ENCODE data around the gene FNBP1L.
"Not testable (repeated sequence)": the region's sequence is repeated elsewhere in the genome, so short reads cannot be mapped to it uniquely, and the experiment has no call there.

FNBP1L gene

DNA sequence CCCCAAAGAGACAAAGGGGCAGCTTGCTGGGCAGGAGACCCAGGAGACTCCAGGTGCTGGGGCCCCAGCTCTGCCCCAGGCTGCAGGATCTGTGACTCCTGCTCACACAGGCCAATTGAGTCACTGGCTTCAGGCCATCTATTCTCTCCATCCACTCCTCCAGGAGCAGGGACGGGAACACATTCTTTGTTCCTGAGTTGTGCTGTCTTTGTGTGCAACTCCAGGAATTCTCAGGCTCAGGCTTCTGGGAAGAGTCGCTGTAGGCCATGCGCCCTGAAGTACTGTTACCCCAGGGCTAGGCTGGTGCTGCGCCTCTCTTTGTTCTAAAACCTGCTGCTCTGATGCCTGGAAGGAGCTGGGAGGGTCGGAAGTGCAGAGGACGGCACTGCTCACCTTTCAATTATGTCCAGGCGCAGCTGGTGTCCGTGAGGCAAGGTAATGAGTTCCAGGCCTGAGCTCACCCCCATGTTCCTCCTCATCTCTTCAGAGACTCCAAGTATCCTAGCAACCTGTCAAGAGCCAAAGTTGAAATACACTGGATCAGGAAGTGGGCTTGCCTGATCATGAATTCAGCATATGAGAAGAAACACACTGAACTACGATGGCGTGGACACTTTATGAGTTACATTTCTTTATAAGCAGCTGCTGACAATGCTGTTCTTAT is 127.8 kb downstream of the FNBP1L start:
- no peak for DNase-seq

DNA sequence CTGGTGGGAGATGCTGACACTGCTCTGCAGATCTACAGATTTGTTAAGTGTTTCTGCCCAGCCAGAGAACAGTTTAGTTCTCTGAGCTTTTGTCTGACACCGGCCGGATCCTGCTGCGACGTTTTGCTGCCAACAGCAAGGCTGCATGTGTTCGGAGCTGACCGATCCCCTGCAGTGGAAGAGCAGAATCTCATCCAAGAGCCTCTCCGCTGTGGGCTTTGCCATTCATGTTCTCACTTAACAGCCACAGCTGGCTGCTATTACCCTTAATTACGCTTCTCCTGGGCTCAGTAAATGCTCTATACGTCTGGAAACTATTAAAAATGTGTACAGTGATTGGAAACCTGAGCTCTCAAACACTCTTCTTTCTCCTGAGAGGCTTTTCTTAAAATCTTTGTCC is 128.4 kb downstream of the FNBP1L start:
- DNase-seq, result no peak

DNA sequence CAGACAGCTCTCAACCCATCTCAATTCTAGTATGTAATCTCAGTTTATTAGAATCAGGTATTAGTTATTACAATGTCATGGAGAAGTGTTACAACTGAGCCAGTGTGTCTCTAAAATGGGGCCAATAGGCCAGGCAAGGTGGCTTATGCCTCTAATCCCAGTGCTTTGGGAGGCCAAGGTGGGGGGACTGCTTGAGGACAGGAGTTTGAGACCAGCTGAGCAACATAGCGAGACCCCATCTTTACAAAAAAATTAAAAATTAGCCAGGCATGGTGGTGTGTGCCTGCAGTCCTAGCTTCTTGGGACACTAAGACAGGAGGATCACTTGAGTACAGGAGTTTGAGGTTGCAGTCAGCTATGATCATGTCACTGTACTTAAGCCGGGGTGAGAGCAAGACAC is 128.8 kb downstream of the FNBP1L start:
- DNase-seq, result no peak

DNA sequence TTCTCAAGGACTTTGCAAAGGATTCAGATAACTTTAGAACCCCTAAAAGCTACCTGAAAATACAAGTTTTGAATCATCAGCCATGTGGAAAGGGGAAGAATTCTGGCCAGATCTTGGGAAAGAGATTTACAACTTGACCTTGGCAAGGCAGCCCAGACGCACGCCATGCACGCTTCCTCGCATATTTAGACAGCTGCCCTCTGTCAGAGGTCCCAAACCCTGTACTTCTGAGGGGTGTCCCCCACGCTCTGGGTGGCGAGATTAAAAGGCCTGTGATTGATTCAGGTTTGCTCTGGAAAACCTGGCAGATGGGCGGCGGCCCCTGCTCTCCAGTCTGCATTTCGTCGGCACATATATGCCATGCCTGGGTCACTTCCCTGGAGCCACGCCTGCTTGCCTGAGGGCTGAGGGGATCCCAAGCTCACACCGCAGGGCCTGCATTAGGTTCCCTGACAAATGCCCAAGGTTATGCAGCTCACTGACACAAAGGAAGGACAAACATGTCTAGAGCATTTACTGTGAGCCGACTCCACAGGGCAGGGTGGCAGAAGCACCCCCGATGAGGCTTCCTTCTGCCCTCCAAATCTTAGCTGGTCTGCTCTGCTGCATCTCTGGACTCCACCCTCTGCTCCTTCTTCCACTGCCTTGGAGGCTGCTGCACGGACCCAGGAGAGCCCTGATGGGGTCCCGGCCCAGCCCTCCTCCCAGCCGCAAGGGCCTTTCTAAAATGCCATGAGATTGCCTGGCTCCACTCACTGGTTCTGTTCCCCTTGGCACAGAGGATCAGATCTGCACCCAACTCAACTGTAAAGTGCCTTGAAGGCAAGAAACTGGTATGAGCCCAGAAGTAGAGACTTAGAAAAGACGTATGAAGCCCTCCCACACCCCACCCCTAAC is 129.9 kb downstream of the FNBP1L start:
- no peak for DNase-seq

DNA sequence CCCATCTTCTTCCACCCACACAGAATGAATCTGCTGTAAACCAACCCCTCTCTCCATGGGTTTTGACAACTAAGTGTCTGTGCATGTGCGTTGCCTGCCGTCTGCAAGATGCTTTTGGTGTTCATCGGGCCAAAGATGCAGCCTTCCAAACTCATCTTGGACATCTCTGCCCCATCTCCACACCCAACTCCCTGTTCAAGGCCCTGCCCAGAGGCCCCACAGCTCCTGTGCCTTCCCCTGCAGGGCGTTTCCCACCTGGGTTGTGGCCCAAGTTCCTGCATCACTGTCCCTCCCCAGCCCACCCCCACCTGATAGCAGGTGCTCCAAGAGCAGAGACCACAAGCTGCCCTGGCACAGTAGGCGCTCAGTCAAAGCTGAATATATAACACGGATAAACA is 130.5 kb downstream of the FNBP1L start:
- DNase-seq, result no peak

DNA sequence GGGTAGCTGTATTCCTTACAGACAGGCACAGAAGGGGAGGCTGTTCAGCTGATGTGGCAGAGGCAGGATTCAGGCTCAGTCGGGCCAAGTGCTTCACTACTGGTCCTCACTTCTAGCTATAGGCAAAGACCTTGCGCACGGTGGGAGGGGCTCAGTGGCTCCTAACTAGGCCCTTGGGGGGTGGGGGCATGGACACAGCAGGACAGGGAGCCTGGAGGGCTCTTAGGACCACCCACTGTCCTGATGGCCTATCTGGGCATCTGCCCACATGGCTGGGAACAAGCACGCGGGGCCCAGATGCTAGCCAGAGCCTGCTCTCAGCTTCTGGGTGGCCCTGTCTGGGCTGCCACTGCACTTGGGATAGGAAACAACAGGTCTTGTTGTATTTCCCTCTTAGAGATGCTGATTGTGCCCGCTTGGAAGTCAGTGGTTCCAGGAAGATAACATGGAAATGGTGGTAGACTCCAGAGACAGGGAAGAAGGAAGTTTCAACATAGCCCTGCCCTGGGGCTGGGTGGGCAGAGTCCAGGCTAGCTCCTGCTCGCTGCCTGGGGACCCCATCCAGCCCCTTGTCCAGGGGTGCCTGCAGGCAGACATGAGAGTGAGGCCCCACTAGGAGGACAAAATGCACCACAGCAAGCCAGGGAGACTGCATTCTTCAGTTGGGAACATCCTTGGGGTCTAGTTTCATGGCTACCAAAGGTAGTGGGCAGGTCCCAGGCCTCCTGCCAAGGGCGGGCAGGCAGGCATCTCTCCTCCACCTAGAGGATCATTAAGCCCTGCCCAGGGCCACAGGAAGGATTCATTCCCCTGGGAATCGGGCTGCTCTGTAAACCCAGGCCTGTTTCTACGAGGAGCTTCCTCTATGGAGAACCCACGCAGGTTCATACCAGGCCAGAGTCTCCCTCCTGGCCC is 131.2 kb downstream of the FNBP1L start:
- DNase-seq, result no peak

DNA sequence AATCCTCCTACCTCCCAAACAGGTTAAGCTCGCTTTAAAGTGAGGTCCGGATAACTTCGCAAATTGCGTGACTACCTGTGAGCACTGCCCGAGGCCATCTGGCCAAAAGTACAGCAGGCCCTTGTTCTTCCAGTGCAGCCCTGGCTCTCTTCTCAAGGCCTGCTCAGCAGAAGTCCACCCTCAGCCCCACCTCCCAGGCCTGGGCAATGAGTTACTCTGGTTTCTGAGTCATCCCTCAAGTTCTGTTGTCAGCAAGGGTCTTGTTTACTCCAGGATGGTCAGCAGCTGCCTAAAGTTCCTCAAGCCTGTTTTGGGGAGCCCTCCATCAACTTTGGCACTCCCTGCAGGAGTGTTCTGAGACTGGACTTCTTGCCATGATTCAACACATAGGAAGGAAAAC is 132.0 kb downstream of the FNBP1L start:
- no peak for DNase-seq

DNA sequence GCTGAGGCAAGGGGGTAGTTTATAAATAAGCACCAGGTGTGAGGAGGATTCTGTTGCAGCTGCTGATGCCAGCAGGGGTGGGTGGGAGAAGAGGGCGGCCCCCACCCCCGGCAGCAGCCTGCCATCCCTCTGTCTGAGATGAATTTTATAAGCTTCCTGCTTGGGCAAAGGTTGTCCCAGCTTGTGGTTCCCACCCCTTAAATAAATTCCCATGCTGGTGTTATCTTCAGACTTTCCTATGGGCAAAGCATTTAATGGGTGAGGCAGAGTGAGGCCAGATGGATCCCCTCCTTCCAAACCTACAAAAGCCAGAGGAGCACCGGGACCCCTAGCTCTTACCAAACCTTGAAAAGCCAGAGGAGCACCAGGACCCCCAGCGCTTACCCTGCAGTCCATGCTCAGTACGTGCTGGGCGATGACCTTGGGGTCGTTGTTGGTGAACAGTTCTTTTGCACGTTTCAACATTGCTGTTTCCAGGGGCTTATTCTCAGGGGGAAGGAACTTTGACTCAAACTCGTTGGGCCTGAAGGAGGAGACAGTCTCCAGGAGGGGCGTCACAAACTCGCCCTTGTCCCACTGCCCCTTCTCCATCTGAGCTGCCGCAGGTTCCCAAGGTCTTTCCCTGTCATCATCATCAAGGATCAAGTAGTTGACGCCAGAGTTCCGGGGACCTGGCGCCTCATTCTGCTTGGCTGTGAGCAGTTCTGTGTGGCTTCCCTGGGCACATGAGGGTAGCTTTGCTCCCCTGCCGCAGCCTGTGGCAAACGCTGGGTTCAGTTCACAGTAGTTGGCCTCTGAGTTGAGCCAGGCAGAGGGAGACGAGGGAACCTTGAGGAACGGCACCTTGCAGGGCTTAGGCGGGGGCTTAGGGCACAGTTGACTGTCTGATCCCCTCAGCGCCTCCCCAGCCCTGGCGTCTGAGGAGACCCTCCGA is 134.3 kb downstream of the FNBP1L start:
- no peak for DNase-seq

DNA sequence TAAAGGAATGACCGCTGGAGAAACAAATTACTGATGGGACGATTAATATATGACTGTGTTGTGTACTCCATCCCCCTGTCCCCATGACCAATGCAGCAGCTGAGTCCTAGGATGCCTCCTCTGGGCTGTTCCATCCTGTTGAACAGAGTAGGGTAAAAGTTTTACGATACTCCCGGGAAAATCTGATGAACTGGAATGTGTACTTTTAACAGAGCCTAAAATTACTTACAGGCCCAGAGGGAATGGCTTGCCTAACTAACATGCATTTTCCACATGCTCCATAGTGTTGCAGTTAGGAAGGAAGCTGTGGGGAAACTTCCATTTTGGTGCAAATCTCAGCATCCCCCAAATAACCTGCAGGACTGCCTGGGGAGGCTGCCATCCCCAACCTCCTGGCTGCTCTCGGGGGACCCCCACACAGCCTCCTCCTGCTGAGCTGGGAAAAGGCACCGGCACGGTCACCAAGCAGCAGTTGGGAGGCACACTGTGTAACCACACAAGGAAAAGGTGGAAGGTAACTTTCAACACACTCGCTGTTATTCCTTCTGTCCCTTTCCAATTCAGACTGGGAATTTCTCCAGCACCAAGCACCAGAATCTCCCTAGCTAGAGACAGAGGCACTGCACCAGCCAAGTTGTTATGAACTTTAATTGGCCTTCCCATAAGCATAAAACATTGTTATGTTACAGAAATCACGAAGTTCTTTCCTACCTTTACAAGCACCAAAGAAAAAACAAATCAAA is 136.5 kb downstream of the FNBP1L start:
- DNase-seq, result no peak

DNA sequence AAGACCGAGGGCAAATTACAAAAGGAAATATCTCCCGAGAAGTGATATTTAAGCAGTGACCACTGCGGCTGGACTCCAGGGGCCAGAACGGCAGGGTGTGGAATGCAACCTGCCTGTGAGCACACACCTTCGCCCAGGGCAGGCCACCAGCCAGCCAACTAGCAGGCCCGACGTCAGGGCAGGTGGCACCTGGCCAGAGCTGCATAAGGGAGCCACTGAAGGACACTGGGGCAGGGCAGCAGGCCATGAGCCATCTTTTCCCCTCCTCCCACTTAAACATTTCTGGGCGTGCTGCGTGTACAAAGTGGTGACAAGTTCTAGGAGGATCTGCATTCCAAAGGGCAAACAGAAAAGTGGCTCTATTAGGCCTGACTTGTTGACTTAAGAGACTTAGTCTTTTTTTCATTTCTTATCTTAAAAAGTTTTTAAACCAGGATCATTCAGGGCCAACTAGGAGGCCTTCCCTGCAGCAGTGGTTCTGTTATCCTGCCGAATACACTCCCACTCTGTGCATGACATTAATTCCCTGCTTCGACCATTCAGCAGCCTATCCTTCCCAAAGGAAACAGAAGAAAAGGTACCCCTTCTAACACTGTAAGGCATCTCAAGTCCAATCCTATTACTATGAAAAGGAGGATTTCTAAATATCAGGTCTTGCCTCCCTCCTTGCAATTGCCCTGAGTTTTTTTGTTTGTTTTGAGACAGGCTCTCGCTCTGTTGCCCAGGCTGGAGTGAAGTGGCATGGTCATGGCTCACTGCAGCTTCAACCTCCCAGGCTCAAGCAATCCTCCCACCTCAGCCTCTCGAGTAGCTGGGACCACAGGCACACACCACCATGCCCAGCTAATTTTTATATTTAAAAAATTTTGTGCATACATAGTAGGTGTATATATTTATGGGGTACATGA is 137.4 kb downstream of the FNBP1L start:
- no peak for DNase-seq

DNA sequence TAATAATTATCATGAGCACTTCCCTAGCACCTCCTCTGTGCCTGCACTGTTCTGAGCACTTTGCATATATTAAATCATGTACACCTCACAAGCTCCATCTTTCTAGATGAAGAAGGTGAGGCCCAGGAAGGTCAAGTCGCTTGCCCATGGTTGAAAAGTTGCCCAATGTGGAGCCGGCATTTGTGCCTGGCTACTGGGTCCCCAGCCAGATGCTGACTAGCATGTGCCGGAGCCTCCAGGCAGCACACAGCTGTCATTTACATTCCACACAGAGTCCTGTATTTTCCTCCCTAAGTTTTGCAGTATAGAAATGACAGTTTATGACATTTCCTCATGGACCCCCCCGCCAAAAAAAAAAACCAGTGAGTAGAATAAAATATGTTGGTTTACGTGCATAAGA is 139.4 kb downstream of the FNBP1L start:
- no peak for DNase-seq

DNA sequence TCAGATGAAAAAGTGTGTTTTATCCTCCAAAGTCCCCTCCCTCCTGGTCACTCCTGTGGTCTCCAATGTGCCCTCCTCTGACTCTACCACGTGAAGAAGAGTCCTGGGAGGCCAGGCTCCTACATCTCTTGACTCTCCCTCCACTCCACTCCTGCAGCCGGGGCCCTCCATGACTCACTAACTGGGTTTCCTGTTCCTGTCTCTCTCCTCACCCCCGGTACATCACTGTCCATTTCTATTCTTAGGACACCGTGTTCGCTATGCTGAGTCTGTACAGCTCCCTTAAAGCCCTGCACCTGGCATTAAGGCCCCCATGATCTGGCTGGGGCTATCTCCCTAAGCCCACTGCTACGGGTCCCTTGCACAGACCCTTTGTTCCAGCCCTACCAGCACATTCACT is 140.3 kb downstream of the FNBP1L start:
- DNase-seq, result no peak

DNA sequence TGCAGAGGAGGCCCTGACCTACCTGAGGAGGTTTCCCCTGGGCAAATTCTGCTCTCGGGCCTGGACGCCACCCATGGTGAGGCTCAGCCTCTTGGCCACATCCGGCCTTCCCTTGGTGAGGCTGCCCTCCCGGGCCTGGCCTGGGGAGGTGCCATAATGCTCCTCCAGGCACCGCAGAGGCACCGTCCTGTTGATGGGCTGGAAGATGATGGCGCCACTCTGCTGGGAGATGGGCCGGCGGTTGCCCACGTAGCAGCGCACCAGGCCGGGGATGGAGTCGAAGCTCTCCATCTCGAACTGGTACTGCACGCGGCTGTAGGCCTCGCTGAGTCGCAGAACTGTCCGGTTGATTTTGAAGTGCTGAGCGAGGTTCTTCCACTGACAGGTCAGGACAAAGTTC is 141.0 kb downstream of the FNBP1L start:
- DNase-seq, result no peak

DNA sequence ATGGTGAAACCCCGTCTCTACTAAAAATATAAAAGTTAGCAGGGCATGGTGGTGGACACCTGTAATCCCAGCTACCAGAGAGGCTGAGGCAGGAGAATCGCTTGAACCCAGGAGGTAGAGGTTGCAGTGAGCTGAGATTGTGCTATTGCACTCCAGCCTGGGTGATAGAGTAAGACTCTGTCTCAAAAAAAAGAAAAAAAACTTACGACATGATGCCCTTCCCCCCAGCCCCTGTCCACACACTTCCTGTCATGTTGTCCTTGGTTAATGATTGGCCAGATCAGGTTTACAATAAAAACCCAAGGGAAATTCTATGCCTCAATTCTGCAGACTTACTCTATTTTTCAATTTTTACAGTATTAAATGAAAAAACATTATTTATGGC is 143.4 kb downstream of the FNBP1L start:
- DNase-seq, result not testable (repeated sequence)

DNA sequence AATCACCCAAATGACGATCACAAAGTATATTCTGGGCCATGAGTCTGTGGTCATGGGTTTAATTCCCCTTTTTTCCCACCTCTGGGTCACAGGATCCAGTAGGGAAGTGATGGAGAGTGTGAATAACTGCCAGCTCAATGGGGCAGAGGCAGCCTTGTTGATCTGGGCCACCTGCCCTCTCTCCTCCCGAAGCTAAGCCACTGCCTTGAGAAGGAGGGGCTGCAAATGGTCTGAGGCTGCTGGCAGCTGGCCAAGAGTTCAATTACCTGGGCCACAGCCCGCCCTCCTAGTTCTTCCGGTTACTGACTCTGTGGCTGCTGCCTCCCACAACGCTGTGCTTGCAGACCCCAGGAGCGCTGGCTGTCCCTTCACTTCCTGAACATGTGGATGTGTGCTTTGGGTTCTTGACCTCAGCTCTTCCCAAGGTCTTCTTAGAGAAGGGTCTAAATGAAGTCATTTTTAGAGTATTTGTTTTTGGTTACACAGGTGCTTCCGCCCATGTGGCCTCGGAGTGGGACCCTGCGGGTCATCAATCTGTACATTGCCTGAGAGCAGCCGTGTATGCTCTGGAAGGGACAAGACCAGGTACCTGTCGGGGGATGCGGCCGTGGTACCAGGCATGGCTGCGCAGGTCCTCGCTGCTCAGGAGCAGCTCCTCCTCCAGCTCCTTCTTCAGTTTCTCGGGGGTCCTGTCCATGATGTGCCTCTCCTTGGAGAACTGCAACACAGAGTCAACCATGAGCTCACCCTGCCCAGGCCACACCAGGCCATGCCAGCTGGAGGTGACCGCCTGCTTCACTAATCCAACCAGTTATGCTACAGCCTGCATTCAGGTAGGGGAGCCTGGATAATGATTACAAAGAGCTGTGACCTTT is 144.0 kb downstream of the FNBP1L start:
- DNase-seq, result no peak

DNA sequence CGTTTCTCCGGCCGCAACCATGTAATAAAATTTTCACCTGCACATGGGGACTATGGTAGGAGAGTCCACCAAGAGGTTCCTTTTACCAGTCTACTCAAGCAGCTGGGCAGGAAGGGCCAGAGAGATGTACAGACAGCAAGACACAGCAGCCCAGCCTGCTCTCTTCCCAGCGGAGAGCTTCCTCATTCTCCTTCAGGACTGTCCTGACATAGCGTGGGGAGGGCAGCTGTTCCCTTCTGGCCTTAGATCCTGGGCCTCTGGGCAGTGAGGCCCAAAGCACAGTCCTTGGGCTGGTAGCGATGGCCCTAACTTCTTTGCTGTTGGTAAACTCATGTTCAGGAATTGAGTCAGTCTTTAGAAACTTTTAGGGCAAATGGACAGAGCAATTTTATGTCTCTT is 144.6 kb downstream of the FNBP1L start:
- no peak for DNase-seq

DNA sequence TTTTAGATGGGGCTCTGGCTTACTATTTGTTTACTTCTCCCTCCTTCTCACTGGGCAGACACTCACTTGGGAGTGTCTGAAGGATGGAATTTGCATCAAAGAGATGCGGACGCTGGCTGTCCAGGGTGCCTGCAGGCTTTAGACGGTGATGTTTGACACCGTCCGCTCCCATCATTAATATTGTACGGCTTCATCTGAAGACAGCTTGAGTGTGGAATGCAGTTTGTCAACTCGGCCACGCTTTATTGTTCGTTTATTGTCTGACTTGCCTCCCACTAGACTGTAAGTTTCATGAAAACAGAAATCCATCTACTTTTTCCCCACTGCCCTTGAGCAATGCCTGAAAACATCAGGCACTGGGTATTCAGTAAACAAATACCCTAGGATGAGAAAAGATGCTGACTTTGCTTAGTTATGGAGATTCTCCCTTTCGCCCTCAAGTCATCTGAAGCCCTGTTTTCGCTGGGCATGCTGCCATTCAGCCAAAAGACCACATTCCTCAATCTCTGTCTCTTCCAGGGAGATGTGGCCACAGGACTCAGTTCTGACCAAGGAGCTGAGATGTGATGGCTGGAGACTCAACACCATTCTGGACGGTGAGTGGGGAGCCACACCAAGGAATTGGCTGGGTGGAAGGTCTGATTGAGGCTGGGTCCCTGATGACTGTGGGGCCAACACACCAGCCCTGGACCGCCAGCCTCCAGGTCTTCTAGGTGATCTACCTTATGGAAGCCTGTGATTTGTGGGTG is 146.1 kb downstream of the FNBP1L start:
- no peak for DNase-seq

DNA sequence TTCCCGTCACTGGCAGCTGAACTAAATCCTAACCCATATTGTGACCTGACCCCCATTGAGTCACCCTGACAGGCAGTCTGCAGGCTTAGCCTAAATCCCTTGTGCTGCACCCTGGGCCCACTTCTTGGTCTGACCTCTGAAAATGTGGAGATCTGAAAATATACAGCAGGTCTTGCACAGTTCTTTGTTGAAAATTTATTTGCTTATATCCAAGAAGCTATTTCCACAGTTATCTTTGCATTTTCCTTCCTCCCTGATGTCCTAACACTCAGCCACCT is 146.6 kb downstream of the FNBP1L start:
- DNase-seq, result no peak

DNA sequence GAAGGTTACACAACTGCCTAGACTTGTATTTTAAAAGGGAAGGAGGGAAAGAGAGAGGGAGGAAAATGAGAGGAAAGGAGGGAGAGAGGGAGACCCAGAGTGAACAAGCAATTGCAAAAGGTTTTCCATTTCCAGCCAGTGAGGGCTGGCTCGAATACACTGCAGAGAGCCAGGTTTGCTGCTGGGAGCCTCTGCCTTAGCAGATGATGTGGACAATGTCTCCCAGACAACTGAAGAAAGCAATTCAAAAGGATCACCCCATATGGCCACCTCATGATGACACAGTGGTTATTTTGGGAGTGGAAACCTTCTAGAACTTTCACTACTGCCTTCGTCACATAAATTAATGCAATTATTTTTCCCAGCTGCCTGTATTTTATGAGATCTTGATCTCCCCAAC is 147.3 kb downstream of the FNBP1L start:
- no peak for DNase-seq

Measured in CD4-positive, alpha-beta T cell treated with Interleukin-4 for 4 hours (primary cell).